Left ventricle myocardium inferior (tissue), 1 donor: ENCODE data around the gene PYGB. TPM values are rescaled to one million over a fixed set of nuclear protein-coding genes. Genes with fewer than 3 reads are reported as not detected.

Source experiments
- DNase-seq: peaks from one replicate; pipeline ENCODE4 v3.0.0-alpha.2; 2020
- H3K27ac ChIP-seq: fragments of 200-600 bp; replicated peaks from 2 replicates; pipeline ENCODE4 v1.8.0; 2021
- H3K27me3 ChIP-seq: fragments of 200-600 bp; 2 replicates; pipeline ENCODE4 v1.8.0; 2021; ENCODE audit warnings: low read depth
- H3K36me3 ChIP-seq: fragments of 200-600 bp; 2 replicates; pipeline ENCODE4 v1.8.0; 2021
- H3K4me1 ChIP-seq: fragments of 200-600 bp; 2 replicates; pipeline ENCODE4 v1.8.0; 2021
- H3K4me3 ChIP-seq: fragments of 200-600 bp; 2 replicates; pipeline ENCODE4 v1.8.0; 2021; ENCODE audit warnings: mild to moderate bottlenecking, moderate library complexity
- H3K9me3 ChIP-seq: fragments of 200-600 bp; replicated peaks from 2 replicates; pipeline ENCODE4 v1.8.0; 2021
- intact Hi-C: fragments of 100-400 bp; cut with micrococcal nuclease; formaldehyde crosslinking; loops from one replicate; pipeline ENCODE4 v1.11.0; 2022
- total RNA-seq: library from RNA; stranded (reverse); fragmentation: NEBNext Ultra II Directional; extraction: Animal tissue kit (Norgen Biotek cat#: 25700); gene quantifications from one replicate; pipeline ENCODE4 v1.2.1, GENCODE V29; 2021
- TF ChIP-seq, protein P1 (sequence below): fragments of 200-600 bp; IDR thresholded peaks from 2 replicates; pipeline ENCODE4 v1.8.0; 2021; ENCODE audit warnings: antibody characterized with exemption, mild to moderate bottlenecking, borderline replicate concordance
- donor health status: DM: no; HTN: yes; CAD: no; lungs with severe emphysema.

PYGB gene
- total RNA-seq, 1 donor from 2014 or later: 218 TPM

GRCh38 chr20:25306991-25307903, 59.4 kb downstream of the PYGB start:
- TF ChIP-seq, protein P1, sequence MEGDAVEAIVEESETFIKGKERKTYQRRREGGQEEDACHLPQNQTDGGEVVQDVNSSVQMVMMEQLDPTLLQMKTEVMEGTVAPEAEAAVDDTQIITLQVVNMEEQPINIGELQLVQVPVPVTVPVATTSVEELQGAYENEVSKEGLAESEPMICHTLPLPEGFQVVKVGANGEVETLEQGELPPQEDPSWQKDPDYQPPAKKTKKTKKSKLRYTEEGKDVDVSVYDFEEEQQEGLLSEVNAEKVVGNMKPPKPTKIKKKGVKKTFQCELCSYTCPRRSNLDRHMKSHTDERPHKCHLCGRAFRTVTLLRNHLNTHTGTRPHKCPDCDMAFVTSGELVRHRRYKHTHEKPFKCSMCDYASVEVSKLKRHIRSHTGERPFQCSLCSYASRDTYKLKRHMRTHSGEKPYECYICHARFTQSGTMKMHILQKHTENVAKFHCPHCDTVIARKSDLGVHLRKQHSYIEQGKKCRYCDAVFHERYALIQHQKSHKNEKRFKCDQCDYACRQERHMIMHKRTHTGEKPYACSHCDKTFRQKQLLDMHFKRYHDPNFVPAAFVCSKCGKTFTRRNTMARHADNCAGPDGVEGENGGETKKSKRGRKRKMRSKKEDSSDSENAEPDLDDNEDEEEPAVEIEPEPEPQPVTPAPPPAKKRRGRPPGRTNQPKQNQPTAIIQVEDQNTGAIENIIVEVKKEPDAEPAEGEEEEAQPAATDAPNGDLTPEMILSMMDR: no peak
- Histone ChIP-seq H3K4me3 (no peak overlapping the region), H3K4me1 (peaks cover 29% of the 10 kb centered on the region), H3K27me3 (no peaks in the 10 kb centered on the region), H3K9me3 (no peaks in the 10 kb centered on the region), H3K36me3 (peaks cover 23% of the 10 kb centered on the region), H3K27ac (no peak overlapping the region)
- intact Hi-C loops: loop anchor here (10.0 kb wide), 1 partner anchor 88 kb away; the partner anchor contains the start of gene ABHD12
- DNase-seq: no peak

GRCh38 chr20:25308083-25308491, 60.2 kb downstream of the PYGB start:
- H3K4me3 ChIP-seq: no peak overlapping the region
- TF ChIP-seq, protein P1: no peak
- no peak overlapping the region for H3K27ac ChIP-seq
- intact Hi-C loops: loop anchor here (10.0 kb wide), 1 partner anchor 87 kb away; the partner anchor contains the start of gene ABHD12
- no peaks in the 10 kb centered on the region for H3K27me3 ChIP-seq
- no peak for DNase-seq
- H3K9me3 ChIP-seq: no peaks in the 10 kb centered on the region
- H3K4me1 ChIP-seq: peaks cover 29% of the 10 kb centered on the region
- H3K36me3 ChIP-seq: peaks cover 23% of the 10 kb centered on the region

GRCh38 chr20:25308671-25309394, 60.9 kb downstream of the PYGB start:
- Histone ChIP-seq H3K27me3 (no peaks in the 10 kb centered on the region), H3K36me3 (peaks cover 19% of the 10 kb centered on the region), H3K4me3 (no peak overlapping the region), H3K9me3 (no peaks in the 10 kb centered on the region), H3K4me1 (peaks cover 29% of the 10 kb centered on the region), H3K27ac (no peak overlapping the region)
- TF ChIP-seq, protein P1: no peak
- no peak for DNase-seq
- intact Hi-C loops: loop anchor here (10.0 kb wide), 1 partner anchor 86 kb away; the partner anchor contains the start of gene ABHD12

DNA sequence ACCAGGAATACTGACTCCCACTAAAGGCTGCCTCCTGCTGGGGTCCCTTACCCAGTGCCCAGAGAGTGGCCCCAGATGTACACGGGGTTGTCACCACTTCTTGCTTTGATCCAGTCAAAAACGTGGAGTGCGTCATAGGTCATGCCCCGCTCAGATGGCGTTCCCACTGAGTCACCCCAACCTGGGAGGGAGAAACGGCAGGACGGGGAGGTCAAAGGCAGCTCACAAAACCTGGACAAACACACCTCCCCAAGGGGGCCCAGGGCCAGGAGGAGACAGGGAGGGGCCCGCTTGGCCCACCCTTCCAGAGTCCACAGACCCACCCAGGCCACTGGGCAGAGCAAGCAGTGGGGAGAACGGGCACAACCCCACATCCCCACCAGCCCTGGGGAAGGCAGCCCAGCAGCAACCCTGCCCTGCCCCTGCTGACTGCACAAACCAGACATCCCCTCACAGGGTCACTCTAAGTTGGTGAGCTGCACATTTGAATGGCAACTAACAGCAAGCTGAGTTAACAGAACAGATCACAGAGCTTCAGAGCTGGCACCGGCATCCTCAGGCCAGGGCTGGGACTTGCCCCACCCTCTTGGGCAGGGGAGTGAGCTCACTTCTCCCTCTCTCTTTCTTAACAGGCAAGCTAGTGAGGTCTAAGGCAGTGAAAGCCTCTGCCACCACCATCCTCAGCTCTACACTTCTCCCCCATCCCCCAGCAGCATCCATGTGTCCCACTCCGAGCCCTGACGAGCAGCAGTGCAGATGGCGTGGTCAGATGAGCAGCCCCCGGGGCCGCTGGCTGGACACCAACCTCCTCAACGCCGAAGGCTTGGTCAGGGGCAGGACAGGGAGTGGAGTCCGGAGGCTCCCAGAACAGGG, 61.7 kb downstream of the PYGB start:
- Histone ChIP-seq H3K4me3 (peak overlapping the region; percentile 24), H3K4me1 (peaks cover 29% of the 10 kb centered on the region), H3K27me3 (no peaks in the 10 kb centered on the region), H3K36me3 (peaks cover 18% of the 10 kb centered on the region), H3K9me3 (no peaks in the 10 kb centered on the region), H3K27ac (peak overlapping the region; percentile 52)
- intact Hi-C loops: loop anchor here (10.0 kb wide), 2 partner anchors 65 to 85 kb away; partner anchors contain the start of gene ABHD12
- DNase-seq: no peak
- TF ChIP-seq, protein P1: no peak
